Measurements from ENCODE around the gene DAB1. TPM values are rescaled to one million over a fixed set of nuclear protein-coding genes. Genes with fewer than 3 reads are reported as not detected.
"Not testable (repeated sequence)": the region's sequence is repeated elsewhere in the genome, so short reads cannot be mapped to it uniquely, and the experiment has no call there.

Gene DAB1
- total and polyA plus RNA-seq, 5 donors from 2014 or later = 0.87 to 5.1 (median 4.0) TPM

GRCh38 chr1:57089855-57090254 lies 334.0 kb downstream of the DAB1 start:
- Histone ChIP-seq H3K36me3 (ENCODE audit: control insufficient read depth, insufficient read depth, low read length) (no peaks in the 10 kb centered on the region), H3K27me3 (ENCODE audit: control insufficient read depth, insufficient read depth, low read length) (no peaks in the 10 kb centered on the region), H3K4me1 (ENCODE audit: control insufficient read depth, insufficient read depth, low read length, poor library complexity, severe bottlenecking) (no peaks in the 10 kb centered on the region), H3K9me3 (ENCODE audit: control insufficient read depth in 2 of 2, low read length in 2 of 2) (no peaks in the 10 kb centered on the region), H3K4me3 (ENCODE audit: low read depth, low read length) (no peak overlapping the region), H3K27ac (ENCODE audit: insufficient read depth, low read length, poor library complexity, severe bottlenecking) (no peak overlapping the region)
- H3K4me1 Mint-ChIP-seq = no peaks in the 10 kb centered on the region
- ATAC-seq (ENCODE audit: low read depth in 2 of 2) = no peak
- no peaks in the 10 kb centered on the region for H3K36me3 Mint-ChIP-seq
- H3K9me3 Mint-ChIP-seq = peaks cover 0 to 3% (median 0%) of the 10 kb centered on the region in 7 donors
- no peak overlapping the region for H3K27ac Mint-ChIP-seq
- DNase-seq = no peak
- no peak overlapping the region for H3K4me3 Mint-ChIP-seq
- no peaks in the 10 kb centered on the region for H3K27me3 Mint-ChIP-seq

GRCh38 chr1:57089221-57089620 lies 334.6 kb downstream of the DAB1 start:
- Mint-ChIP-seq H3K4me1 (no peaks in the 10 kb centered on the region), H3K9me3 (peaks cover 0 to 2% (median 0%) of the 10 kb centered on the region in 7 donors), H3K27me3 (no peaks in the 10 kb centered on the region), H3K27ac (no peak overlapping the region), H3K36me3 (no peaks in the 10 kb centered on the region), H3K4me3 (no peak overlapping the region)
- Histone ChIP-seq H3K27me3 (ENCODE audit: control insufficient read depth, insufficient read depth, low read length) (no peaks in the 10 kb centered on the region), H3K27ac (ENCODE audit: insufficient read depth, low read length, poor library complexity, severe bottlenecking) (no peak overlapping the region), H3K36me3 (ENCODE audit: control insufficient read depth, insufficient read depth, low read length) (no peaks in the 10 kb centered on the region), H3K9me3 (ENCODE audit: control insufficient read depth in 2 of 2, low read length in 2 of 2) (no peaks in the 10 kb centered on the region), H3K4me1 (ENCODE audit: control insufficient read depth, insufficient read depth, low read length, poor library complexity, severe bottlenecking) (no peaks in the 10 kb centered on the region), H3K4me3 (ENCODE audit: low read depth, low read length) (no peak overlapping the region)
- ATAC-seq (ENCODE audit: low read depth in 2 of 2) = no peak
- no peak for DNase-seq

- no peaks in the 10 kb centered on the region for H3K27me3 Mint-ChIP-seq
These were observed 335.2 kb downstream of the DAB1 start for GRCh38 chr1:57088653-57089052.

GRCh38 chr1:57087660-57088059 lies 336.2 kb downstream of the DAB1 start:
- not testable (repeated sequence) for H3K27ac Mint-ChIP-seq; H3K27me3 Mint-ChIP-seq; H3K27me3 ChIP-seq (ENCODE audit: control insufficient read depth, insufficient read depth, low read length)

More at GRCh38 chr1:57088653-57089052, 335.2 kb downstream of the DAB1 start:
- Mint-ChIP-seq H3K27ac (no peak overlapping the region), H3K36me3 (no peaks in the 10 kb centered on the region), H3K9me3 (peaks cover 0 to 2% (median 0%) of the 10 kb centered on the region in 7 donors), H3K4me1 (no peaks in the 10 kb centered on the region), H3K4me3 (no peak overlapping the region)
- Histone ChIP-seq H3K36me3 (ENCODE audit: control insufficient read depth, insufficient read depth, low read length) (no peaks in the 10 kb centered on the region), H3K9me3 (ENCODE audit: control insufficient read depth in 2 of 2, low read length in 2 of 2) (no peaks in the 10 kb centered on the region), H3K4me3 (ENCODE audit: low read depth, low read length) (no peak overlapping the region), H3K4me1 (ENCODE audit: control insufficient read depth, insufficient read depth, low read length, poor library complexity, severe bottlenecking) (no peaks in the 10 kb centered on the region), H3K27ac (ENCODE audit: insufficient read depth, low read length, poor library complexity, severe bottlenecking) (no peak overlapping the region), H3K27me3 (ENCODE audit: control insufficient read depth, insufficient read depth, low read length) (no peaks in the 10 kb centered on the region)
- ATAC-seq (ENCODE audit: low read depth in 2 of 2) = no peak
- DNase-seq = no peak

DNA sequence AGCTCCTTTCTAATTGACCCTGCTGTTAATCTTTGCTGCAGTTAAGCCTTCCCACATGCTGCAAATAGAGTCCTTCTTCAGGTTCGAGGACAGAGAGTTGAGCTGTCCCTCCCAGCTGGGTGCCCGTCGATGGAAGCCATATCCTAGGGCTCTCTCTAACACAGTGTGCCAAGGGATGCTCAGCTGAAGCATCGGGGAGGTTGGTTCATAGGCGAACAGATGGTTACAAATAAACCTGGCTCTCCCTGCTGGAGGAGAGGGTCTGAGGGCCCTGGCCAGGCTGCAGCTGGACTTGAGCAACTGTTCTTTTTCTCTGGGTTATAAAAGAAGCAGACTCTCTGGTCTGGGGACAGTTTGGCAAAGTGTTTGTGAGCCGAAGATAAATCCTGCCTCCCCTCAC lies 337.7 kb downstream of the DAB1 start:
- Mint-ChIP-seq H3K4me1 (no peaks in the 10 kb centered on the region), H3K27ac (no peak overlapping the region), H3K36me3 (no peaks in the 10 kb centered on the region), H3K9me3 (peaks cover 0 to 3% (median 0%) of the 10 kb centered on the region in 7 donors), H3K27me3 (no peaks in the 10 kb centered on the region), H3K4me3 (no peak overlapping the region)
- Histone ChIP-seq H3K4me1 (ENCODE audit: control insufficient read depth, insufficient read depth, low read length, poor library complexity, severe bottlenecking) (no peaks in the 10 kb centered on the region), H3K4me3 (ENCODE audit: low read depth, low read length) (no peak overlapping the region), H3K9me3 (ENCODE audit: control insufficient read depth in 2 of 2, low read length in 2 of 2) (no peaks in the 10 kb centered on the region), H3K36me3 (ENCODE audit: control insufficient read depth, insufficient read depth, low read length) (no peaks in the 10 kb centered on the region), H3K27me3 (ENCODE audit: control insufficient read depth, insufficient read depth, low read length) (no peaks in the 10 kb centered on the region), H3K27ac (ENCODE audit: insufficient read depth, low read length, poor library complexity, severe bottlenecking) (no peak overlapping the region)
- DNase-seq (no peak), ATAC-seq (ENCODE audit: low read depth in 2 of 2) (no peak)

More at GRCh38 chr1:57087660-57088059, 336.2 kb downstream of the DAB1 start:
- H3K36me3 ChIP-seq (ENCODE audit: control insufficient read depth, insufficient read depth, low read length); H3K4me3 ChIP-seq (ENCODE audit: low read depth, low read length); H3K9me3 ChIP-seq (ENCODE audit: control insufficient read depth in 2 of 2, low read length in 2 of 2); DNase-seq; H3K36me3 Mint-ChIP-seq; H3K27ac ChIP-seq (ENCODE audit: insufficient read depth, low read length, poor library complexity, severe bottlenecking); H3K4me1 ChIP-seq (ENCODE audit: control insufficient read depth, insufficient read depth, low read length, poor library complexity, severe bottlenecking); H3K4me3 Mint-ChIP-seq; H3K4me1 Mint-ChIP-seq; H3K9me3 Mint-ChIP-seq; ATAC-seq (ENCODE audit: low read depth in 2 of 2): not testable (repeated sequence)

DNA sequence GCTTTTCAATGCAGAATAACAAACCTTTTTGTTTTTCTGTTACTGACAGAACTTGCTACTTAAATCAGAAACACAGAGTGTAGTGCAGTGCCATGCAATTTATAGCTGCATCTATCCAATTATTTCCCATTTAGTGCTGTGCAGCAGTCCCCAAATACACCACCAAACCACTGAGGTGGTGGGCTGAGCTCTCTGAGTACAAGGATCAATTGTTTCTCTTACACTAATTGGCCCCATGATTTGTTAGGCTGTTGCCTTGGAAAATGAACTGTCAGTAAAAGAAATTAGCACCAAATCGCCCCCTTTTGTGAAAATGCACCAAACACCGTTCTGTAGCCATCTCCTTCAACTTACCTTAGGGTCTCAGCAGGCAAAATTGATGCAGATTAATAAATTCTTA lies 339.2 kb downstream of the DAB1 start:
- no peak for DNase-seq
- Mint-ChIP-seq H3K36me3 (no peaks in the 10 kb centered on the region), H3K9me3 (peaks cover 0 to 2% (median 0%) of the 10 kb centered on the region in 7 donors)

DNA sequence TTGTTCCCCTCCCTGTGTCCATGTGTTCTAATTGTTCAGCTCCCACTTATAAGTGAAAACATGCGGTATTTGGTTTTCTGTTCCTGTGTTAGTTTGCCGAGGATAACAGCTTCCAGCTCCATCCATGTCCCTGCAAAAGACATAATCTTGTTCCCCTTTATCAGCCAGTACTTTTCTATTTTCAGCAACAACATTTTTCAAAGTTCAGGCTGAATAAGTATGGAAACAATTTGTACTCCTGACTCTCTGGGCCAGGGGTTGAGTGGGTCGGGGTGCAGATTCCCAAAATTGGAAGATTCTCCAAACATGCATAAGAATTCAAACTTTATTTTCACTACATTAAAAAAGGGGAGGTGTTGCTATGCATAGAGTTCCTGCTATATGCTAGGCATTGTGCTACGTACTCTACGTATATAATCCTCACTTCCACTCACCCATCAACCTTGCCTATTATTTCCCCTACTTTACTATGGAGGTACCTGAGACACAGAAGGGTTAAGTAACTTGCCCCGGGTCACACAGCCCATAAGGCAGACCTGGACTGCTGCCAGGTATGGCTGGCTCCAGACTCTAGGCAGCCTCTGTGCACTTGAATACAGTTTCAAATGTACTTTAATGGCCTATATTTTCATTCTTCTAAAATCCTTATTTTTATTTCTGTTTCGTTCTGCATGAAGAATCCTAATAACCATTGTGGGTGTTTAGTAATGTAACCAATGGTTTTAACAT lies 341.0 kb downstream of the DAB1 start:
- Mint-ChIP-seq H3K4me1 (no peaks in the 10 kb centered on the region), H3K36me3 (no peaks in the 10 kb centered on the region), H3K27me3 (no peaks in the 10 kb centered on the region), H3K4me3 (peak overlapping the region in 1 of 4 donors; percentile 25), H3K27ac (no peak overlapping the region), H3K9me3 (peaks cover 0 to 2% (median 0%) of the 10 kb centered on the region in 7 donors)
- ATAC-seq (ENCODE audit: low read depth in 2 of 2) = no peak
- no peaks in the 10 kb centered on the region for H3K9me3 ChIP-seq (ENCODE audit: control insufficient read depth in 2 of 2, low read length in 2 of 2)
- no peak overlapping the region for H3K4me3 ChIP-seq (ENCODE audit: low read depth, low read length)
- H3K4me1 ChIP-seq (ENCODE audit: control insufficient read depth, insufficient read depth, low read length, poor library complexity, severe bottlenecking) = no peaks in the 10 kb centered on the region
- no peaks in the 10 kb centered on the region for H3K36me3 ChIP-seq (ENCODE audit: control insufficient read depth, insufficient read depth, low read length)
- no peak overlapping the region for H3K27ac ChIP-seq (ENCODE audit: insufficient read depth, low read length, poor library complexity, severe bottlenecking)
- no peak for DNase-seq
- H3K27me3 ChIP-seq (ENCODE audit: control insufficient read depth, insufficient read depth, low read length) = no peaks in the 10 kb centered on the region

More for the DNA sequence above, 339.2 kb downstream of the DAB1 start:
- Histone ChIP-seq H3K4me1 (ENCODE audit: control insufficient read depth, insufficient read depth, low read length, poor library complexity, severe bottlenecking) (no peaks in the 10 kb centered on the region), H3K27me3 (ENCODE audit: control insufficient read depth, insufficient read depth, low read length) (no peaks in the 10 kb centered on the region), H3K27ac (ENCODE audit: insufficient read depth, low read length, poor library complexity, severe bottlenecking) (no peak overlapping the region), H3K4me3 (ENCODE audit: low read depth, low read length) (no peak overlapping the region), H3K36me3 (ENCODE audit: control insufficient read depth, insufficient read depth, low read length) (no peaks in the 10 kb centered on the region), H3K9me3 (ENCODE audit: control insufficient read depth in 2 of 2, low read length in 2 of 2) (no peaks in the 10 kb centered on the region)
- H3K4me1 Mint-ChIP-seq = no peaks in the 10 kb centered on the region
- no peaks in the 10 kb centered on the region for H3K27me3 Mint-ChIP-seq
- H3K27ac Mint-ChIP-seq = no peak overlapping the region
- H3K4me3 Mint-ChIP-seq = no peak overlapping the region
- ATAC-seq (ENCODE audit: low read depth in 2 of 2) = no peak

All from CD4-positive, CD25-positive, alpha-beta regulatory T cell (primary cell).